ENCODE results near the gene CHAMP1. TPM values are rescaled to one million over a fixed set of nuclear protein-coding genes. Genes with fewer than 3 reads are reported as not detected.
"Not testable (repeated sequence)": the region's sequence is repeated elsewhere in the genome, so short reads cannot be mapped to it uniquely, and the experiment has no call there.

Gene CHAMP1
- total RNA-seq, 2 donors from 2014 or later: 29.2 to 40.5 TPM

DNA sequence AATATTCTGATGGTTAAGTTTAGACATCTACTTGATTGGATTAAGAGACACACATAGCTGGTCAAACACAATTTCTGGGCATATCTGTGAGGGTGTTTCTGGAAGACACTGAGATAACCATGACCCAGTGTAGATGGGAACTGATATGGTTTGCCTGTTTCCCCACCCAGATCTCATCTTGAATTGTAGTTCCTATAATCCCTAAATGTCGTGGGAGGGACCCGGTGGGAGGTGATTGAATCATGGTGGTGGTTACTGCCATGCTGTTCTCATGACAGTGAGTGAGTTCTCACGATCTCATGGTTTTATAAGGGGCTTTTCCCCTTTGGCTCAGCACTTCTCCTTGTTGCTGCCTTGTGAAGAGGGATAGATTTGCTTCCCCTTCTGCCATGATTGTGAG lies 33.0 kb downstream of the CHAMP1 start:
- ATAC-seq; H3K36me3 Mint-ChIP-seq; DNase-seq (ENCODE audit: low spot score in 2 of 2); H3K27ac Mint-ChIP-seq; H3K9me3 Mint-ChIP-seq: not testable (repeated sequence)

DNA sequence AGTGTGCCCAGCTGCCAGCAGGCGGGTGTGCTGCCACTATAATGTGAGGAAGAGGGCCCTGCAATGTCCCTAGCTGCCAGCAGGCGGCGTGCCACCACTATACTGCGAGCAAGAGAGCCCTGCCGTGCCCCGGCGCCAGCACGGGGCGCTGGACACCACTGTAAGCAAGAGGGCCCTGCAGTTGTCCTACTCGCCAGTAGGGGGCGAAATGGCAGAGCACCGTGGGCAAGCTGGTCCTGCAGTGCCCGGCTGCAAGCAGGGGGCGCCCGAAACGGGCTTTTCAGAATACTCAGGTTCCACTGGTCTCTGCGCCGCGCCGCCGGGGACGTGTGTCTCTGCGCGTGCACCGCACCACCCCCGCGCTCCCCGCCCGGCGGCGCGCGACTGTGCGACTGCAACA lies 38.5 kb downstream of the CHAMP1 start:
- not testable (repeated sequence) for H3K36me3 Mint-ChIP-seq, H3K27ac Mint-ChIP-seq, H3K9me3 Mint-ChIP-seq
- peak; percentile 62 to 75 for DNase-seq (ENCODE audit: low spot score in 2 of 2)
- ATAC-seq: peak in 1 of 2 donors; percentile 61

DNA sequence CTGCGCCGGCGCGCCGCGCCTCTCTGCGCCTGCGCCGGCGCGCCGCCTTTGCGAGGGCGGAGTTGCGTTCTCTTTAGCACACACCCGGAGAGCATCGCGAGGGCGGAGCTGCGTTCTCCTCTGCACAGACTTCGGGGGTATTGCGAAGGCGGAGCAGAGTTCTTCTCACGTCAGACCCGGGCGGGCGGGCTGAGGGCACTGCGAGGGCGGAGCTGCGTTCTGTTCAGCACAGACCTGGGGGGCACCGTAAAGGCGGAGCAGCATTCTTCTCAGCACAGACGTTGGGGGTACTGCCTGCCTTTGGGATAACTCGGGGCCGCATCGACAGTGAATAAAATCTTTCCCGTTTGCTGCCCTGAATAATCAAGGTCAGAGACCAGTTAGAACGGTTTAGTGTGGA lies 39.1 kb downstream of the CHAMP1 start:
- not testable (repeated sequence) for H3K9me3 Mint-ChIP-seq; H3K36me3 Mint-ChIP-seq; DNase-seq (ENCODE audit: low spot score in 2 of 2); ATAC-seq; H3K27ac Mint-ChIP-seq

Other genes starting within 250 kb of the CHAMP1 start
- 10 to 100 TPM; 39.4 to 44.1 TPM for gene RASA3, start 181.9 kb upstream of the CHAMP1 start, total RNA-seq
- gene CFAP97D2, start 135.2 kb upstream of the CHAMP1 start, total RNA-seq: not detected
- 100 to 1,000 TPM in 1 of 2 donors, 10 to 100 TPM in 1; 85.1 to 108 TPM for gene CDC16, start 79.6 kb upstream of the CHAMP1 start, total RNA-seq
- gene UPF3A, start 32.9 kb upstream of the CHAMP1 start, total RNA-seq: 10 to 100 TPM; 42.2 to 76.8 TPM